A673 (cell line): ENCODE measurements around the gene DHX57.

Experiments
- EZH2 ChIP-seq: fragments of 200-600 bp; sonication (generic); IDR thresholded peaks from 2 replicates; pipeline ENCODE4 v1.6.1; 2017; ENCODE audit warnings: borderline replicate concordance, low read depth, mild to moderate bottlenecking, mixed read lengths, antibody characterized with exemption, low read length; ENCODE audit not compliant: poor library complexity, severe bottlenecking
- TF ChIP-seq, protein P1 (sequence below): fragments of 300-800, 200-600 bp; sonication (generic); conservative IDR thresholded peaks from 2 replicates; pipeline ENCODE4 v1.5.1; 2017; ENCODE audit warnings: low read depth, mild to moderate bottlenecking, antibody characterized with exemption, low read length, moderate library complexity, mixed read lengths

DNA sequence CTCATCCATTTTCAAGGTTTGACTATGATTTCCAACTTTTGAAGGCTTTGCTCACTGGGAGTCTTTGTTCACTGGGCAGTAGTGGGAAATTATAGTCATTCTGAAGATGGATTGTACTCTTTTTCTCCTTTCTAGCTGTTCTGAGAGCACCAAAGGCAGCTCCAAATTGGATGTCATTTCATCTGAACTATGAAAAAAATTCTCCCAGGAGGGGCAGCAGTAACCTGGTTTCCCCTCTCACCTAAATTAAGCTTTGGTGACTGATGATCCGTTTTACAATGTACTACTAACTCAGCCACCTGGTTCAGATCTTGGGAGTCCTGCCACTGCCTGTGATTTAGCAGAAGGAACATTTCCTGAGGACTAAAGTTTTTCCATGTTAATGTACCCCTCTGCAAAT is 31.5 kb upstream of the DHX57 start:
- TF ChIP-seq, protein P1, sequence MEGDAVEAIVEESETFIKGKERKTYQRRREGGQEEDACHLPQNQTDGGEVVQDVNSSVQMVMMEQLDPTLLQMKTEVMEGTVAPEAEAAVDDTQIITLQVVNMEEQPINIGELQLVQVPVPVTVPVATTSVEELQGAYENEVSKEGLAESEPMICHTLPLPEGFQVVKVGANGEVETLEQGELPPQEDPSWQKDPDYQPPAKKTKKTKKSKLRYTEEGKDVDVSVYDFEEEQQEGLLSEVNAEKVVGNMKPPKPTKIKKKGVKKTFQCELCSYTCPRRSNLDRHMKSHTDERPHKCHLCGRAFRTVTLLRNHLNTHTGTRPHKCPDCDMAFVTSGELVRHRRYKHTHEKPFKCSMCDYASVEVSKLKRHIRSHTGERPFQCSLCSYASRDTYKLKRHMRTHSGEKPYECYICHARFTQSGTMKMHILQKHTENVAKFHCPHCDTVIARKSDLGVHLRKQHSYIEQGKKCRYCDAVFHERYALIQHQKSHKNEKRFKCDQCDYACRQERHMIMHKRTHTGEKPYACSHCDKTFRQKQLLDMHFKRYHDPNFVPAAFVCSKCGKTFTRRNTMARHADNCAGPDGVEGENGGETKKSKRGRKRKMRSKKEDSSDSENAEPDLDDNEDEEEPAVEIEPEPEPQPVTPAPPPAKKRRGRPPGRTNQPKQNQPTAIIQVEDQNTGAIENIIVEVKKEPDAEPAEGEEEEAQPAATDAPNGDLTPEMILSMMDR, result no peak
- no peak for TF ChIP-seq EZH2
